NCI-H446 (cell line): ENCODE results near the gene FYN.

Experiments
- DNase-seq, 2 experiments: peaks; one replicate each; lab custom pipeline; 2025; lab: John Stamatoyannopoulos, UW

FYN gene

GRCh38 chr6:111625461-111626391 lies 247.5 kb downstream of the FYN start:
- peak; percentile 46 to 81 for DNase-seq

DNA sequence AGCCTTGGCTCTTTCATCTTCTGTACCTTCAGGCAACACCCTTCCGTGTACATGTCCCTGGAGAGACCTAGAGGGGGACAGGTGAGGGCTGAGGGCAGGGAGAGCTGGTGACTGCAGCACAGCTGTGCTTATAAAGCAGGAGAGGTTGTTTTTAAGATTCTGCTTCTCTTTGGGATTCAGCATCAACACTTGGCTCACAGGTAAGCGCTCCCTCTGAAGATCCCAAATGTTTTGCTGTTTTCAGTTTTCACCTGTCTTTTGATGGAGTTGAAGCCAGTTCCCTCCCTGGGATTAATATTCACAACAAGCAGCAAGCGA lies 248.2 kb downstream of the FYN start:
- no peak for DNase-seq

DNA sequence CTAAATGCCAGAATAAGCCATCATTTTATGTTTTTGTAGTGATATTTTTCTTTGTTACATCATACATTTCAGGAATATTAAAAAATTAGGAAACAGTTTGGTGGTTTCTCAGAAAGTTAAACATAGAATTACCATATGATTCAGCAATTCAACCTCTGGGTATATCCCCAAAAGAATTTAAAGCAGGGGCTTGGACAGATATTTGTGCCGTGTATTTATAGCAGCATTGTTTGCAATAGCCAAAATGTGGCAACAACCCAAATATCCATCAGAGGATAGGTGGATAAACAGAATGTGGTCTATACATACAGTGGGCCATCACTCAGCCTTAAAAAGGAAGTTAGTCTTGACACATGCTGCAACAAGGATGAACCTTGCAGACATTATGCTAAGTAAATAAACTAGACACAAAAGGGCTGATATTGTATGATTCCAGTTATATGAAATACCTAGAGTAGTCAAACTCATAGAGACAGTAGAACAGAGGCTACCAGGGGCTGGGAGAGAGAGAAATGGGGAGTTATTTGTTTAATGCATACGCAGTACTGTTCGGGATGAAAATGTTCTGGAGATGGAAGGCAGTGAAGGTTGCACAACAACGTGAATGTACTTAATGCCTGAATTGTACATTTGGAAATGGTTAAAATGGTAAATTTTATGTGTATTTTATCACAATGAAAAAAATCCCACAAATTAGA lies 248.7 kb downstream of the FYN start:
- no peak for DNase-seq

DNA sequence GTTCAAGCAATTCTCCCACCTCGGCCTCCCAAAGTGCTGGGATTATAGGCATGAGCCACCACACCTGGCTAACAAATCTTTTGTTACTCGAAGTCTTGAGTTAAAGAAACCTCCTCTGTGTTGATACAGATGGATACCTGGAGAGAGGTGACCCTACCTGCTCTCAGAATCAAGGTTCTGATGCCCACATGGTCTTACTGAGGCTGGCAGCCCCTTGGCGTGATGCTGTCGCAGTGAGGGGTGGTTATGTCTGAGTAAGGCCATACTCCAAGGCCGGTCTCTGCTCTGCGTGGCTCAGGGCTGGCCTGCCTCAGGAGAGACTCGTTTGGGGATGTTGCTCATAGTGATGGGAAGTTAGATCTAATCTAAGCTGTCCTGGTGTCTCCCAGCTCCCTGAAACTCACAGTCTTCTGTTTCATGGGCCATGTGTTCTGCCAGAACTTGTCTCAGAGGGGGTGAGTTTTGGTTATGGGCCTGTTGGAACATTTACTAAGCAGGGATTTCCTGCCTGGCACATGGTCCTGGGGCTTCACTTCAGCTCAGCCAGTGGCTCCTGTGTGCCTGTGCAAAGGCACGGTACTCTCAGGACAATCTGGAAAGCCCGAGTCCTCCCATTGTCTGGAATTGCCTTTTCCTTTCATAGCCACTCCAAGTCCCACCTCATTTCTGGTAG lies 250.1 kb downstream of the FYN start:
- DNase-seq: no peak

DNA sequence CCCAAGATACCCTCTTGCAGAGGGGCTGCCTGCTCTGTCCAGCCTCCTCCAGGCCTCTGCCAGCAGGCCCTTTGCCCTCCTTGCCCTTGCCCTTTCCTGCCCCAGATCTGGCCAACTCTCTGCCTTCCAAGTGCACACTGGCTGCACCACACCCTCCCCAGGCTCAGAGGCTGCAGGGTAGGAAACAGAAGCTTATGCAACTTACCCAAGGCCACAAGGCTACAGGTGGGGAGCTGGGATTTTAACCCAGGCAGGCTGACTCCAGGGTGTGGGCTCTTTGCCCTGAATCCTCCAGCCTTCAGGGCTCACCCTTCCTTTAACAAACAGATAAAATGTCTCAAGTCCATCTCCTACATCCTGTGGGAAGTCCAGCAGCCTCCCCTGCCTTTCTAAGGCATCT lies 253.1 kb downstream of the FYN start:
- DNase-seq: no peak

DNA sequence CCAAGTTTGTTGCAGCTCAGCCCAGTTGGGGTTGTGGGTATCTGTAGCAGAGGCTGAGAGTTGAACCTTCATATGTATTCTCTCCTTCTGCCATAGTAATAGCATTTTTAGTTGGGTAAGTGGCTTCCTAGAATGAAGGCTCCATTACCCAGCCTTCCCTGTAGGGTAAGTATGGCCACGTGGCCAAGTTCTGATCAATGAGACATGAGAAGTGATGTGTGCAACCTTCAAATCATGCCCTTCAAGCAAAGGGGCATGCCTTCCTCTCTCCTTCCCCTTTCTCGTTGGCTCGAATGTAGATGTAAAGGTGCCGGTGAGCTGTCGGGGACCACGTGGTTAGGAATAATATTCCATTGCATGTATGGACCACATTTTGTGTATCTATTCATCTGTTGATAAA lies 254.8 kb downstream of the FYN start:
- no peak for DNase-seq

GRCh38 chr6:111617149-111617548 lies 256.1 kb downstream of the FYN start:
- no peak for DNase-seq

DNA sequence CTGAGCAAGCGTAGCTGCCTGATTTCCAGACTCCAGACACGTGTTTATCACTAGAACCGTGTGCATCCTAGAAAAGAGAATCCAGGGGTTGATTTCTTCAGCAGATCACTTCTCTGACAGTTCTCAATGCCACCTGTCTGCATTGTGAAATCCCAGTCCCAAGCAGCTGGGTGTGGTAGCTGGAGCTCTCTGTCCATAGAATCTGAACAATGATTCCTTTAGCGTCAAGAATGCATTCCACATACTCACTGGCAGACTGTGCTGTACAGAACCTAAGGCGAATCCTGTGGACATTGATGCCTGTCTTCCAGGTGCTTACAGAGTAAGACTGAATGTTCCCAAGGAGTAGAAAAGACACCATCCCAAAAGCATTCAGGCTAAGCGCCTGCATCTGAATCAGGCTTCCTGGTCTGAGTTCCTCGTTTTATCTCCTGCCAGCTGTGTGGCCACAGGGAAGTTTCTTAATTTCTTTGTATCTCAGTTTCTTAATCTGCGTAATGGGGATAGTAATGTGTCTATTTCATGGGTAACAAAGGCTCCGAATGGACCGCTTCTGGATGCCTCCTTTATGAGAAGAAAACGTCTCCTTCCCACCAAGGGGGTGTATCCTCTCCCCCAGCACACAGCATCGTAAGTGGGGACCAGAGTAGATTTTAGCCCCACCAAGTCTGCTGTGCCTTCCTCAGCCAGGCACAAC lies 257.2 kb downstream of the FYN start:
- no peak for DNase-seq

DNA sequence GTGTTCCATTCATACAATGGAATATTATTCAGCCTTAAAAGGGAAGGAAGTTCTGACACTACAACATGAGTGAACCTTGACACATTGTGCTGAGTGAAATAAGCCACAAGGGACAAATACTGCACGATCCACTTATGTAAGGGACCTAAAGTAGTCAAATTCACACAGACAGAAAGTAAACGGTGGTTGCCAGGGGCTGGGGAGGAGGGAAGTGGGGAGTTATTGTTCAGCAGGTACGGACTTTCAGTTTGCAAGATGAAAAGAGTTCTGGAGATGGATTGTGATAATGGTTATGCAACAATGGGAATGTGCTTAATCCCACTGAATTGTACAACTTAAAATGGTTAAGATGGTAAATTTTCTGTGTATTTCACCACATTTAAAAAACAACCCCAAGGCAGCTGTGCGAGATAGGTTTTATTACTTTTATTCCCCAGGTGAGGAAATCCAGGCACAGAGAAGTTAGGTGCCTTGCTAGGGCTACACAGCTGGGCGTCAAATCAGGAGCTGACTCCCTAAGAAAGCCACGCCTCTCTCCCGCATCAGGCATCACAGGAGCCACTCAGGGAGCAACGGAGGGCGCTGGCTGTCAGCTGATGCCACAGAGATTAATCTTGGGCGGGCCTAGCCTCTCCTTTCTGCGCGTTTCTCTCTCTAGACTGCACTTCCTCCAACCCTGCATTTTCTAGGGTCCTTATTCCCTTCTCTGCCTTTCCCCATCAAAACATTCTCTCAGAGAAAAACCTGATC lies 258.2 kb downstream of the FYN start:
- DNase-seq: no peak

DNA sequence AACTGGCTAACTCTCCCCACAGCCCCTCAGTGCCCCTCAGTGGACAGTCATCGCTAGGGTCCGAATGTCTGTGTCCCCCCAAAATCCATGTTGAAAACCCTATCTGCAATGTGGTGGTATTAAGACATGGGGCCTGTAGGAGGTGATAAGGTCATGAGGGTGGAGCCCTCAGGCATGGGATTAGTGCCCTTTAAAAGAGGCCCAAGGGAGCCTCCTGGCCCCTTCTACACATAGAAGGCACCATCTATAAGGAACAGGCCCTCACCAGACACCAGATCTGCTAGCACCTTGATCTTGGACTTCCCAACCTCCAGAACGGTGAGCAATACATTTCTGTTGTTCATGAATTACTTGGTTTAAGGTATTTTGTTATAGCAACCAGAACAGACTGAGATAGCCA lies 260.9 kb downstream of the FYN start:
- DNase-seq: no peak

GRCh38 chr6:111610548-111611172 lies 262.6 kb downstream of the FYN start:
- no peak for DNase-seq
